ENCODE measurements around the gene FAM171A1. TPM values are rescaled to one million over a fixed set of nuclear protein-coding genes. Genes with fewer than 3 reads are reported as not detected.

The FAM171A1 gene
- total RNA-seq, 1 experiment from 2014 or later: 1.0 TPM

- Mint-ChIP-seq H3K4me1 (ENCODE audit: low read depth, unreplicated experiment) (peaks cover 7% of the 10 kb centered on the region), H3K27me3 (ENCODE audit: unreplicated experiment) (peaks cover 65% of the 10 kb centered on the region), H3K4me3 (ENCODE audit: low read depth, unreplicated experiment) (no peak overlapping the region), H3K27ac (ENCODE audit: unreplicated experiment) (no peak overlapping the region), H3K36me3 (ENCODE audit: insufficient read depth, unreplicated experiment) (no peaks in the 10 kb centered on the region), H3K9me3 (ENCODE audit: low read depth, unreplicated experiment) (peaks cover 2% of the 10 kb centered on the region)
- intact Hi-C loops (cut with micrococcal nuclease; ENCODE audit: unreplicated experiment): loop anchor here (10.0 kb wide), 1 partner anchor 745 kb away; no protein-coding TSS in a partner anchor
- BruUV-seq (replicated peaks): no TSS peak
- DNase-seq: no peak
- CTCF ChIA-PET: interaction anchor here (0.9 kb wide), 1 partner anchor 11 kb away, joined by 4 read pairs; no protein-coding TSS in a partner anchor
- TF ChIP-seq CTCF (IDR thresholded peaks at IDR 0.05; ENCODE audit: unreplicated experiment): no peak
These were observed 140.8 kb downstream of the FAM171A1 start for GRCh38 chr10:15230257-15230656.

DNA sequence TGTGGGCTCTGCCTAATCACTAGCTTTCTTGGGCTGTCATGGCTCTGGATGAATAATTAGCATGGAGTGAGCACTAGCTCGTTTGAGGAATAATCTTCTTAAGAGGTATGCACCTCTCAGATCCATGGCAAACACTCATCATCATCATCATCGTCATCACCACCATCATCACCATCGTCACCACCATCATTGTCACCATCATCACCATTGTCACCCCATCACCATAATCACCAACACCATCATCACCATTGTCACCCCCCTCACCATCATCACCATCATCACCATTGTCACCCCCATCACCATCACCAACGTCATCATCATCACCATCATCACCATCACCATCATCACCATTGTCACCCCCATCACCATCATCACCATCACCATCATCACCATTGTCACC lies 141.8 kb downstream of the FAM171A1 start:
- H3K36me3 Mint-ChIP-seq (ENCODE audit: insufficient read depth, unreplicated experiment): no peaks in the 10 kb centered on the region
- intact Hi-C loops (cut with micrococcal nuclease; ENCODE audit: unreplicated experiment): no loop called here
- no peak for DNase-seq
- CTCF ChIA-PET: no interaction called here
- H3K27ac Mint-ChIP-seq (ENCODE audit: unreplicated experiment): no peak overlapping the region
- H3K27me3 Mint-ChIP-seq (ENCODE audit: unreplicated experiment): peaks cover 75% of the 10 kb centered on the region
- peaks cover 7% of the 10 kb centered on the region for H3K4me1 Mint-ChIP-seq (ENCODE audit: low read depth, unreplicated experiment)
- H3K4me3 Mint-ChIP-seq (ENCODE audit: low read depth, unreplicated experiment): no peak overlapping the region
- peaks cover 6% of the 10 kb centered on the region for H3K9me3 Mint-ChIP-seq (ENCODE audit: low read depth, unreplicated experiment)
- BruUV-seq (replicated peaks): no TSS peak
- TF ChIP-seq CTCF (IDR thresholded peaks at IDR 0.05; ENCODE audit: unreplicated experiment): no peak

GRCh38 chr10:15228426-15228825 lies 142.7 kb downstream of the FAM171A1 start:
- CTCF ChIA-PET: no interaction called here
- Mint-ChIP-seq H3K36me3 (ENCODE audit: insufficient read depth, unreplicated experiment) (no peaks in the 10 kb centered on the region), H3K27ac (ENCODE audit: unreplicated experiment) (no peak overlapping the region), H3K9me3 (ENCODE audit: low read depth, unreplicated experiment) (peaks cover 6% of the 10 kb centered on the region), H3K27me3 (ENCODE audit: unreplicated experiment) (peaks cover 76% of the 10 kb centered on the region), H3K4me1 (ENCODE audit: low read depth, unreplicated experiment) (peaks cover 7% of the 10 kb centered on the region), H3K4me3 (ENCODE audit: low read depth, unreplicated experiment) (no peak overlapping the region)
- TF ChIP-seq CTCF (IDR thresholded peaks at IDR 0.05; ENCODE audit: unreplicated experiment): no peak
- no TSS peak for BruUV-seq (replicated peaks)
- intact Hi-C loops (cut with micrococcal nuclease; ENCODE audit: unreplicated experiment): no loop called here
- DNase-seq: no peak

DNA sequence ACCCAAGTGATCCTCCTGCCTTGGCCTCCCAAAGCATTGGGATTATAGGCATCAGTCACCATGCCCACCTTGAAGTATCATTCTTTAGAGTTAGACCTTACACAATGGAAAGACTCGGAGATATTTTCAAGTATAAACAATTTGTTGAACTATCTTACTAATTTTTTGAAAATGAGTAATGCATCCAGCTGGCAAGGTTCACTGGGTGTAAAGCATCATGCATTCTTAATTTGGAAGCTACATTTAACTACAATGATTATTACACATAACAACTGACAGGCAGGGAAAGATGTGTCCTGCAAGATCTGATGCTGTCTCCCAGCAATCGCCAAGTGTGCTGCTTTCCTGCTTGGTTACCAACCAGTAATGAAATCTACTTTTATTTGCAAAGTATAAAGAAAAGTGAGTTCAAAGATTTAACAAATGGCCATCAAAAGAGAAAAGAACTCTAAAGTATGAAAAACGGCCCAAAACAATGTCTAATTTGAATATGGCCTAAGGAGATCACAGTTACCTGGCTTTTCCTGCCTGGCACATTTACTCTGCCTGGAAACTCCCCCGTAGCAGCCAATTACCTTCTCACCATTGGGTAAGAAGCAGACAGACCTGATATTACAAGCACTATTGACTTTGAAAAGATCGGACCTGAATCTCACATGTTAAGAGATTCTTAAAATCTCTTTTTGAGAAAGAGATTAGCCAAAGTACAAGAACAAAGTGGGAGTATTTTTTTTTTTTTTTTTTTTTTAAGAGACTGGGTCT lies 143.3 kb downstream of the FAM171A1 start:
- peaks cover 76% of the 10 kb centered on the region for H3K27me3 Mint-ChIP-seq (ENCODE audit: unreplicated experiment)
- intact Hi-C loops (cut with micrococcal nuclease; ENCODE audit: unreplicated experiment): no loop called here
- no TSS peak for BruUV-seq (replicated peaks)
- no peak overlapping the region for H3K27ac Mint-ChIP-seq (ENCODE audit: unreplicated experiment)
- CTCF ChIA-PET: interaction anchor here (1.5 kb wide), 1 partner anchor 9 kb away, joined by 3 read pairs; no protein-coding TSS in a partner anchor
- H3K4me3 Mint-ChIP-seq (ENCODE audit: low read depth, unreplicated experiment): no peak overlapping the region
- peaks cover 6% of the 10 kb centered on the region for H3K9me3 Mint-ChIP-seq (ENCODE audit: low read depth, unreplicated experiment)
- no peak for TF ChIP-seq CTCF (IDR thresholded peaks at IDR 0.05; ENCODE audit: unreplicated experiment)
- H3K36me3 Mint-ChIP-seq (ENCODE audit: insufficient read depth, unreplicated experiment): no peaks in the 10 kb centered on the region
- no peak for DNase-seq
- H3K4me1 Mint-ChIP-seq (ENCODE audit: low read depth, unreplicated experiment): peaks cover 7% of the 10 kb centered on the region

All from Calu3 (cell line).